ENCODE results near the gene NLRP8.
"Not testable (repeated sequence)": the region's sequence is repeated elsewhere in the genome, so short reads cannot be mapped to it uniquely, and the experiment has no call there.

NLRP8 gene

GRCh38 chr19:55947532-55947931 lies at the start of gene NLRP8:
Gene NLRP8 (plus strand): TSS chr19:55947832.
- no peak for DNase-seq (ENCODE audit: low spot score)

GRCh38 chr19:55898911-55899310 lies 48.7 kb upstream of the NLRP8 start:
- no peak for DNase-seq (ENCODE audit: low spot score)

GRCh38 chr19:55901369-55902079 lies 46.1 kb upstream of the NLRP8 start:
- no peak for DNase-seq (ENCODE audit: low spot score)

- no peak for DNase-seq (ENCODE audit: low spot score)
Observed at GRCh38 chr19:55902080-55902751, 45.4 kb upstream of the NLRP8 start.

GRCh38 chr19:55907286-55907685 lies 40.3 kb upstream of the NLRP8 start:
- no peak for DNase-seq (ENCODE audit: low spot score)

GRCh38 chr19:55907746-55908145 lies 39.9 kb upstream of the NLRP8 start:
- DNase-seq (ENCODE audit: low spot score): no peak

- DNase-seq (ENCODE audit: low spot score): no peak
Observed at GRCh38 chr19:55909801-55910200, 37.8 kb upstream of the NLRP8 start.

GRCh38 chr19:55912916-55913315 lies 34.7 kb upstream of the NLRP8 start:
- no peak for DNase-seq (ENCODE audit: low spot score)

- DNase-seq (ENCODE audit: low spot score): peak; percentile 33
Observed at GRCh38 chr19:55913643-55914268, 33.9 kb upstream of the NLRP8 start.

- DNase-seq (ENCODE audit: low spot score): no peak
Observed at GRCh38 chr19:55923556-55923955, 24.1 kb upstream of the NLRP8 start.

GRCh38 chr19:55927991-55928390 lies 19.6 kb upstream of the NLRP8 start:
- DNase-seq (ENCODE audit: low spot score): no peak

- DNase-seq (ENCODE audit: low spot score): not testable (repeated sequence)
Observed at GRCh38 chr19:55929258-55929657, 18.4 kb upstream of the NLRP8 start.

GRCh38 chr19:55930996-55931515 lies 16.6 kb upstream of the NLRP8 start:
- DNase-seq (ENCODE audit: low spot score): no peak

- DNase-seq (ENCODE audit: low spot score): no peak
Observed at GRCh38 chr19:55931936-55932386, 15.7 kb upstream of the NLRP8 start, which contains the start of gene NLRP13. Gene NLRP13 (minus strand): TSS chr19:55932336. CDS start chr19:55932311, 25 bp downstream.

GRCh38 chr19:55935206-55935605 lies 12.4 kb upstream of the NLRP8 start:
- no peak for DNase-seq (ENCODE audit: low spot score)

GRCh38 chr19:55939206-55939605 lies 8.4 kb upstream of the NLRP8 start:
- no peak for DNase-seq (ENCODE audit: low spot score)

GRCh38 chr19:55940306-55940705 lies 7.3 kb upstream of the NLRP8 start:
- no peak for DNase-seq (ENCODE audit: low spot score)

- DNase-seq (ENCODE audit: low spot score): not testable (repeated sequence)
Observed at GRCh38 chr19:55950566-55950965, 2.9 kb downstream of the NLRP8 start.

- DNase-seq (ENCODE audit: low spot score): no peak
Observed at GRCh38 chr19:55956431-55956830, 8.8 kb downstream of the NLRP8 start.

GRCh38 chr19:55958356-55958755 lies 10.7 kb downstream of the NLRP8 start:
- no peak for DNase-seq (ENCODE audit: low spot score)

GRCh38 chr19:55959996-55960675 lies 12.5 kb downstream of the NLRP8 start:
- no peak for DNase-seq (ENCODE audit: low spot score)

- no peak for DNase-seq (ENCODE audit: low spot score)
Observed at GRCh38 chr19:55962186-55962585, 14.6 kb downstream of the NLRP8 start.

All from NAMALWA (cell line).